ENCODE measurements around the gene MOGAT3.

MOGAT3 gene, protein sequence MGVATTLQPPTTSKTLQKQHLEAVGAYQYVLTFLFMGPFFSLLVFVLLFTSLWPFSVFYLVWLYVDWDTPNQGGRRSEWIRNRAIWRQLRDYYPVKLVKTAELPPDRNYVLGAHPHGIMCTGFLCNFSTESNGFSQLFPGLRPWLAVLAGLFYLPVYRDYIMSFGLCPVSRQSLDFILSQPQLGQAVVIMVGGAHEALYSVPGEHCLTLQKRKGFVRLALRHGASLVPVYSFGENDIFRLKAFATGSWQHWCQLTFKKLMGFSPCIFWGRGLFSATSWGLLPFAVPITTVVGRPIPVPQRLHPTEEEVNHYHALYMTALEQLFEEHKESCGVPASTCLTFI

DNA sequence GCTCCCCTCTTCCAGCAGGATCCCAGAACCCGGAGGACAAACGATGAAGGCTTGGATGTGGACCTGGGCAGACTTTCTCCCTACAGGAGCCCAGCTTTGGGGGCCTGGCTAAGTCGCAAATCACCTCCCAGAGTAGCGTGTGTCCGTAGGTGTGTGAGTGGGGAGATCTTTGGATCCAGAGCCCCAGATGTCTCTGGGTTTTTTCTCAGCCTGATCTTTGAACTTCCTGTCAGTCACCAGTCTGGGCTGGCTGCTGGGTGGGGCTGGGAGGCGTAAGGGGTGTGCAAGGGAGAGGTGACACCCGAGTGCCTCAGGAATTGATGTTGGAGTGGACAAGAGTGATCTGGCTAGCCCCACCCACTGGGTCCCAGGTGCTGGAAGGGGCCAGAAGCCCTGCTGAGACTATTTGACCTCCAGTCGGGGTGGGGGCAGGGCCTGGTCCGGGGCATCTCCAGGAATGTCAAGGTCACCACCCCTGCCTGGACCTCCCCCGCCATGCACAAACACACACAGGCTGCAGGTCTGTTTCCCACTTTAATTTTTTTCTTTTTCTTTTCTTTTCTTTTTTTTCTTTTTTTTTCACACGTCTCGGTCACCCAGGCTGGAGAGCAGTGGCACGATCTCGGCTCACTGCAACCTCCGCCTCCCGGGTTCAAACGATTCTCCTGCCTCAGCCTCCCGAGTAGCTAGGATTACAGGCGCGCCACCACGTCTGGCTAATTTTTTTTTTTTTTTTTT is at the start of gene MOGAT3:
Gene MOGAT3 (minus strand): TSS at position 175 of the 738 bp plus-strand sequence. CDS start 182 bp downstream, outside the sequence.
- Mint-ChIP-seq H3K4me1 (ENCODE audit: low read depth) (peaks cover 34% of the 10 kb centered on the region), H3K27ac (no peak within 1 kb of the TSS), H3K27me3 (peaks cover 65% of the 10 kb centered on the region), H3K9me3 (no peaks in the 10 kb centered on the region), H3K4me3 (no peak within 1 kb of the TSS), H3K36me3 (ENCODE audit: low read depth) (peaks cover 5% of the 10 kb centered on the region)
- intact Hi-C loops (cut with micrococcal nuclease), result no loop called here

DNA sequence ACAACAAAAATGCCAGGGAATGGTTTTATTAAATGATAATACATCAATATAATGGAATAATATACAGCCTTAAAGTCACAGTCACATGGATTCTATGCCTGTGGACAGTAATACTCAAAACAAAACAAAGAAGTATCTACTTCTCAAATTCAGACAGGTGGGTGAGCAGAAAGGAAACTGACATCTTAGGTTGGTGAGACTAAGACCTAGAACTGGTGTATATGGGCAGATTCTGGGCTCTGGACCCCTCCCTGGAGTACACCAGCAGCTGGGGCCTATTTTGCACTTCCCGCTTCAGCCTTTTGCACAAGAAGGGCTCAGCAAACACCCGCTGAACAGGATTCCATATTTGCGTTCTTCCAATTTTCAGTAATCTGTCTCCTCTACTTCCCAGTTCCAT is 49.5 kb upstream of the MOGAT3 start:
- Mint-ChIP-seq H3K9me3 (no peaks in the 10 kb centered on the region), H3K4me3 (peak overlapping the region; percentile 92), H3K27ac (no peak overlapping the region), H3K4me1 (ENCODE audit: low read depth) (peaks cover 44% of the 10 kb centered on the region), H3K36me3 (ENCODE audit: low read depth) (peaks cover 51% of the 10 kb centered on the region), H3K27me3 (peaks cover 4% of the 10 kb centered on the region)
- intact Hi-C loops (cut with micrococcal nuclease), result no loop called here

DNA sequence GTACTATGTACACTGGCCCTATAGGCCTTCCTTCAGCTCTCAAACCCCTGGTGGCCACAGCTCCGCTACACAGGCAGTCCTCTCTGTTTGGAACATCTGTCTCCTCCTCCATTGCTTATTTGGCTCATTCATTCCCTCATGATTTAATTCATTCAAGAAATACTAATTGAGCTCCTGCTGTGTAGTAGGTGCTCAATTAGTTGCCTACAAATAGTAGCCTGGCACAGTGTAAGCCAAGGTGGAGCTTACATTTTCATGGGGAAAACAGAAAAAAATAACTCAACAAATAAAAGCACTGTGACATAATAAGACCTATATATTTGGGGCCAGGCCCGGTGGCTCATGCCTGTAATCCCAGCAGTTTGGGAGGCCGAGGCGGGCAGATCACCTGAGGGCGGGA is 47.4 kb upstream of the MOGAT3 start:
- intact Hi-C loops (cut with micrococcal nuclease), result loop anchor here (5.0 kb wide), 1 partner anchor 34 kb away; no protein-coding TSS in a partner anchor

DNA sequence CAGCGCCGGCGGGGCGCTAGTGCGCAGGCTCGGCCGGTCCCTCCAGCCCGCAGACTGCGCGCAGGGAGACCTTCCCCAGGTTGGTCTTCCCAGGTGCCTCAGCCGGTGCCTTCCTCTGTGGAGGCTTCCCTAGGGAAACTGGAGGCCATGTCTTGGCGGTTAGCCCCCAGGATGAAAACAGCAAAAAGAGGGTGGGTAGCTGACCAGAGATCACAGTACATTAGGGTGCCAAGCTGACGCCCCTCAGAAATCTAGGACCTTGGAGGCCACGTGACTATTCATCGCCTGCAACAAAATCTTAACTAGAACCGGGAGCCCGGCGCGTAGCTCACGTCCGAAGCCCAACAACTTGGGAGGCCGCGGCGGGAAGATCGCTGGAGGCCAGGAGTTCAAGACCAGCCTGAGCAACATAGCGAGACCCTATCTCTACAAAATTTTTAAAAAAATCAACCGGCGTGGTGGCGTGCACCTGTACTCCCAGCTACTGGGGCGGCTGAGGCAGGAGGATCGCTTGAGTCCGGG is 44.4 kb upstream of the MOGAT3 start:
- H3K9me3 Mint-ChIP-seq, result no peaks in the 10 kb centered on the region
- H3K4me1 Mint-ChIP-seq (ENCODE audit: low read depth), result peaks cover 54% of the 10 kb centered on the region
- H3K27me3 Mint-ChIP-seq, result peaks cover 2% of the 10 kb centered on the region
- H3K36me3 Mint-ChIP-seq (ENCODE audit: low read depth), result peaks cover 64% of the 10 kb centered on the region
- H3K4me3 Mint-ChIP-seq, result peak overlapping the region; percentile 97
- H3K27ac Mint-ChIP-seq, result peak overlapping the region; percentile 94
- intact Hi-C loops (cut with micrococcal nuclease), result loop anchor here (5.0 kb wide), 1 partner anchor 37 kb away; no protein-coding TSS in a partner anchor

More for the DNA sequence above, 47.4 kb upstream of the MOGAT3 start:
- H3K27ac Mint-ChIP-seq, result no peak overlapping the region
- no peak overlapping the region for H3K4me3 Mint-ChIP-seq
- H3K4me1 Mint-ChIP-seq (ENCODE audit: low read depth), result peaks cover 52% of the 10 kb centered on the region
- peaks cover 62% of the 10 kb centered on the region for H3K36me3 Mint-ChIP-seq (ENCODE audit: low read depth)
- no peaks in the 10 kb centered on the region for H3K27me3 Mint-ChIP-seq
- no peaks in the 10 kb centered on the region for H3K9me3 Mint-ChIP-seq

DNA sequence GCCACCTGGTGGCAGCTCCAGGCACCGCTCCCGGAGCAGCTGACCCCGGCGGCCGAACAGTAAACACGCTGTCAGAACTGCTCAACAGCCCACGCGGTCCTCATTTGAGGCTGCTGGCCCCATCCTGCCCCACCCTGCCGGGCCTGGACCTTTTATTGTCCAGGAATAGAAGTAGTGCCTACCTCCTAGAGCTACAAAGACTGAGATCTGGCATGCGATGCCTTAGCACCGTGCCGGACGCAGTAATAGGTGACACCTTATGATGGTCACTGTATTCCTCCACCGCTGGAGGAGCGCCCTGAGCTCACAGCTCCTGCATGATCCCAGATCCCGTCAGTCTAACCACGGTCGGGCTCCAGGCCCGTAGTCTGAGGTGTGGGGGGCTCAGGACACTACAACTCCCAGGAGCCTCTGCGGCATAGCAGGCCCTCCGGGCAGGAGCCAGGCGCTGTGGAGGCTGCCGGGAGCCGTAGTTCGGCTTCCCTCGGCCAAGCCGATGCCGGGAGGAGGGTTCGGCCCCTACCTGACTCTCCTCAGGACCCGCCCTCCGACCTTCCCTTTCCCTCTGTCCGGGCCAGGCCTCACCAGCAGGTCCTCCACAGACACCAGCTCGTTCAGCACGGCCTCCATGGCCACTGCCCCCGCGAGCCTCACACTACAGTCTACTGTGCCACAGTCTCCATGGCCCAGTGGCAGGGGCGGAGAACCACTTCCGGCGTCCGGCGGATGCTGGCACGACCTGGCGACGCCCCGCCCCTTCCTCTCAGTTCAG is 43.7 kb upstream of the MOGAT3 start, which contains the start of gene FIS1:
Gene FIS1 (minus strand): TSS at position 707 of the 772 bp plus-strand sequence. CDS start 77 bp downstream, at position 630.
- H3K27me3 Mint-ChIP-seq, result peaks cover 8% of the 10 kb centered on the region
- H3K27ac Mint-ChIP-seq, result peak within 1 kb of the TSS; percentile 94
- intact Hi-C loops (cut with micrococcal nuclease), result loop anchor here (1.0 to 5.0 kb wide), 4 partner anchors 8 to 97 kb away; partner anchors contain the start of gene PLOD3
- peaks cover 65% of the 10 kb centered on the region for H3K36me3 Mint-ChIP-seq (ENCODE audit: low read depth)
- H3K9me3 Mint-ChIP-seq, result no peaks in the 10 kb centered on the region
- H3K4me3 Mint-ChIP-seq, result peak within 1 kb of the TSS; percentile 97
- peaks cover 54% of the 10 kb centered on the region for H3K4me1 Mint-ChIP-seq (ENCODE audit: low read depth)

DNA sequence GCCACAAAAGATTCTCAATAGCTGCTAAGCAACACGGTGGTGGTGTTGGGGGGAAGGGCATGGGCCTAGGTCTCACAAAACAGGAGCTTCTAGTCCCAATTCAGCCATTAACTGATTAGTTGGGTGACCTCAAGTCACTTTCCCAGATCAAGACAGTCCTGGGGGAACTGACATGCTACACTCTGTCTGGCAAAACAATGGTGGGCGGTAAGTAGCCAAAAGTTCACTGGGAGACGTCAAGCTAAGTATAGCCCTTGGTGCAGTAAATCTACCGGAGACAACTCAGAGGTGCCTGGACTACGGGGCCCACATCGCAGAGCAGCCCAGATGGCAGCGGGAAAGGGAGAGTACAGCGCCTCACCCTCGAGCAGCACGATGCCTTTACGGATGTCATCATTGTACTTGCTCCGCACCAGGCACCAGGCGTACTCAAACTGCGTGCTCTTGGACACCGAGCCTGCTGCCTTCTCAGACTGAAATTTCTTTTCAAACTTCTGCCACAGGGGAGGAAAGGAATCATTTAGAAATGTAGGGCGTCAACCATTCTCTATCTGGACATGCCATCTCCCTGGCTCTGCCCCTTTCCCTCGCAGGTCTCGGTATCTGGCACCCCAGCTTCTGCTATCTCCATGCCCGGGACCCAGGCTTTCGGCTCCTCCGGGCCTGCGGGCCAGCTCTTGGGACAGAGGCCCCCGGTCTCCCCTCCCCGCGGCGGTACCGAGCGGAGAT is 43.0 kb upstream of the MOGAT3 start:
- Mint-ChIP-seq H3K36me3 (ENCODE audit: low read depth) (peaks cover 67% of the 10 kb centered on the region), H3K27ac (peak overlapping the region; percentile 94), H3K4me1 (ENCODE audit: low read depth) (peaks cover 61% of the 10 kb centered on the region), H3K9me3 (no peaks in the 10 kb centered on the region), H3K27me3 (peaks cover 15% of the 10 kb centered on the region), H3K4me3 (peak overlapping the region; percentile 97)
- intact Hi-C loops (cut with micrococcal nuclease), result loop anchor here (1.0 to 5.0 kb wide), 3 partner anchors 8 to 97 kb away; partner anchors contain the start of gene PLOD3

DNA sequence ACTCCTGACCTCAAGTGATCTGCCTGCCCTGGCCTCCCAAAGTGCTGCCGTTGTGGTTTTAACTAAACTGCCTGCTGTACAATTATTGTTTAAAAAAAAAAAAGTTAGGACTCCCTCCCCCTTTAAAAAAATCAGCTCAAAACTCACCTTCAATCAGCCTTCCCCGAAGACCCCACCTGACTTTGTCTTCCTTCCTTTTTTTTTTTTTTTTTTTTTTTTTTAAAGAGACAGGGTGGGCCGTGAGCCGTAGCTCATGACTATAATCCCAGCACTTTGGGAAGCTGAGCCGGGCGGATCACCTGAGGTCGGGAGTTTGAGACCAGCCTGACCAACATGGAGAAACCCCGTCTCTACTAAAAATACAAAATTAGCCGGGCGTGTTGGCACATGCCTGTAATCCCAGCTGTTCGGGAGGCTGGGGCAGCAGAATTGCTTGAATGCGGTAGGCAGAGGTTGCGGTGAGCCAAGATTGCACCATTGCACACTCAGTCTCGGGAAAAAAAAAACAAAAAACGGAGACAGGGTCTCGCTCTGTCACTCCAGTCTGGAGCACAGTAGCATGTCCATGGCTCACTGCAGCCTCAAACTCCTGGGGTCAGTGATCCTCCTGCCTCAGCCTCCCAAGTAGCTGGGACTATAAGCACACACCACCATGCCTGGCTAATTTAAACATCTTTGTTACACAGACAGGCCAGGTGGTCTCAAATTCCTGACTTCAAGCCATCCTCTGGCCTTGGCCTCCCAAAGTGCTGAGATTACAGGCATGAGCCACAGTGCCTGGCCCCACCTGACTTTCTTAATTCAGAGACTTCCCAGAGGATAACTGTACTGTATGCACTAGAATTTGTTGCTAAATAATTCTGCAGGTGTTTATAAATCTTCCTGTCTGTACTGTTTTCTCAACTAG is 40.9 kb upstream of the MOGAT3 start:
- H3K4me3 Mint-ChIP-seq, result peak overlapping the region; percentile 39
- peaks cover 70% of the 10 kb centered on the region for H3K36me3 Mint-ChIP-seq (ENCODE audit: low read depth)
- peaks cover 33% of the 10 kb centered on the region for H3K27me3 Mint-ChIP-seq
- H3K4me1 Mint-ChIP-seq (ENCODE audit: low read depth), result peaks cover 70% of the 10 kb centered on the region
- intact Hi-C loops (cut with micrococcal nuclease), result loop anchor here (5.0 kb wide), 1 partner anchor 94 kb away; no protein-coding TSS in a partner anchor
- no peaks in the 10 kb centered on the region for H3K9me3 Mint-ChIP-seq
- H3K27ac Mint-ChIP-seq, result peak overlapping the region; percentile 63

DNA sequence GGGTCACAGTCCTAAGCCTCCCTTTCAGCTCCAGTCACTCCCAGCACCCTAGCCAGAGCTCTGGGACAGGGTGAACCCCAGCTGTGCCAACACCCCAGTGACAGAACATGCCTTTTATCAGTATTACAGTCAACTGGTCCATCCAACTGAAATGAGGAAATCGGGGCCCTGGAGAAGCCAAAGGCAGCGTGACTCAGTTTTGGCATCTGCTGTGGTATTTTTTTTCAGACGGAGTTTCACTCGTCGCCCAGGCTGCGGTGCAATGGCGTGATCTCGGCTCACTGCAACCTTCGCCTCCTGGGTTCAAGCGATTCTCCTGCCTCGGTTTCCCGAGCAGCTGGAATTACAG is 40.2 kb upstream of the MOGAT3 start:
- Mint-ChIP-seq H3K9me3 (no peaks in the 10 kb centered on the region), H3K27ac (peak overlapping the region; percentile 63), H3K4me3 (peak overlapping the region; percentile 39), H3K27me3 (peaks cover 39% of the 10 kb centered on the region), H3K4me1 (ENCODE audit: low read depth) (peaks cover 70% of the 10 kb centered on the region), H3K36me3 (ENCODE audit: low read depth) (peaks cover 76% of the 10 kb centered on the region)
- intact Hi-C loops (cut with micrococcal nuclease), result loop anchor here (5.0 kb wide), 1 partner anchor 94 kb away; no protein-coding TSS in a partner anchor

DNA sequence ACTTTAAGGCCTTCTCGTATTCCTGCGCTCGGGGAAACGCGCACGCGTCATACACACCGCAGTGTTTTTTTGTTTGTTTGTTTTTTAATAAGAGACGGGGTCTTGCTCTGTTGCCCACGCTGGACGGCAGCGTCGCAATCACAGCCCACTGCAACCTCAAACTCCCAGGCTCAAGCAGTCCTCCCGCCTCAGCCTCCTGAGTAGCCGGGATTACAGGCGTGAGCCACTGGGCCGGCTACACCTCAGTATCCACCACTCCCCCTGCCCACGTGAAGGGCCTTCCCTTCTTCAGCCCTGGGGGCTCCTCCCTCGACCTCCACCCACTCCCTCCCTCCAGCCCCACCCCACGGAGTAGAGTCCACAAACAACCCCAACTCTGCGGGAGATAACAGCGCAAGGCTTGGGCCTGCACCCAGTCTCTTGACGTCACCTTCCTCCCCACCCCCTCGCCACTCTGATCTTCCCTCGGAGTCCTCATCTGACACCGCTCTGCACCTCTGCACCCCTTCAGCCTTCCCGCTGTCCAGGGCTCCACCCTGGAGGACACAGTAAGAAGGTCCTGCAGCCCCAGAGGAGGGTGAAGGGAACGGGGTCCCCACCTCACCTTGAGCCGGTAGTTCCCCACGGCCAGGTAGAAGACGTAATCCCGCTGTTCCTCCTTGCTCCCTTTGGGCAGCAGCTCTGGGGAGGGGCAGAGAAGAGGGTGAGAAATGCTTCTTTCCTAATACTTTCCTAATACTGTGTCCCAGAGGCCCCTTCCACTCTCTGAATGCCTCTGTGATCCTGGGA is 39.6 kb upstream of the MOGAT3 start:
- peaks cover 39% of the 10 kb centered on the region for H3K27me3 Mint-ChIP-seq
- H3K27ac Mint-ChIP-seq, result peak overlapping the region; percentile 63
- intact Hi-C loops (cut with micrococcal nuclease), result loop anchor here (5.0 kb wide), 1 partner anchor 93 kb away; no protein-coding TSS in a partner anchor
- H3K4me3 Mint-ChIP-seq, result peak overlapping the region; percentile 24
- peaks cover 72% of the 10 kb centered on the region for H3K36me3 Mint-ChIP-seq (ENCODE audit: low read depth)
- no peaks in the 10 kb centered on the region for H3K9me3 Mint-ChIP-seq
- peaks cover 65% of the 10 kb centered on the region for H3K4me1 Mint-ChIP-seq (ENCODE audit: low read depth)

DNA sequence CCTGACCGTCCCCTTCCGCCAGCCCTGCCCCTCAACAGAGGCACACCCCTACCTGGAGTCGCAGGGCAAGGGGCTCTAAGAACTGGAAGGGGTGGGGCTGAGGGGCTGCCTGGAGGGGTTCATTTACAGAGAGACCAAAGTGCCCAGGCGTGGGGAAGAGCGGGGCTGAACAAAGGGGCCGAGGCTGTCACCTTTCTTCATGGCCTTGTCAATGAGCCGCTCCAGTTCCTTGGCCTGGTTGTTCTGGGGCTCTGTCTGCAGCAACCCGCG is 39.0 kb upstream of the MOGAT3 start:
- intact Hi-C loops (cut with micrococcal nuclease), result loop anchor here (5.0 kb wide), 1 partner anchor 93 kb away; no protein-coding TSS in a partner anchor

DNA sequence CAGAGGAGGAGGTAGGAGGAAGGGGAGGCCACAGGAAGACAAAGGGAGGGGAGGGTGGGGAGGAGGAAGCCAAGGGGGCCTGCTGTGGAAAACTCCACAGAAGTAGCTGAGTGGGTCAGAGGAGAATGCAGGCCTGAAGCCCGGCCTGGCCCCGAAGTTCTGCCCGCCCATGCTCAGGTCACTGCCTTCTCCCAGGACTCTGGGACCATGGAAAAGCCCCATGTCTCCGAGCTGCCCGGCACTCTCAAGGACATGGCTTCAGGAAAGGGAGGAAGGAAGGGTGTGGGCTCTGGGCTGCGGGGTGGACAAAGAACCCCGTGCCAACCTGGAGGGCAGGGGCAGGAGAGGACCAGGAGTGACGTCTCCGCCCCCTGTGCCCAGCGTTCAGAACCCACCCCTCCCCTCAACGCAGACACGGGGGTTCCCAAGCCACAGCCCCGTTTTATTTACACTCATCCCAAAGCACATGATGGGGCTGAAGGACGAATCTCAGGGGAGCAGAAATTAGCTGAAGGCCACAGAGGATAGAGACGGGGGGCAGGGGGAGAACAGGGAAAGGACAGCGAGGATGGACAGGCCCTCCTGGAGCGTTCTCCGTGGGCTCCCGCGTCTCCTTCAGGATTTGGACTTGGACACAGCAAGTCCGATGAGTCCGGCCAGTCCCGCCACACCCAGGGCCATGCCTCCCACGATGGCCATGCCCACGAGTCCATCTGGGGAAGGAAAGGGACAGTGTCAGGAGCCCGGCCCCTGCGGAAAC is 38.5 kb upstream of the MOGAT3 start:
- Mint-ChIP-seq H3K9me3 (no peaks in the 10 kb centered on the region), H3K27ac (no peak overlapping the region), H3K27me3 (peaks cover 39% of the 10 kb centered on the region), H3K4me1 (ENCODE audit: low read depth) (peaks cover 57% of the 10 kb centered on the region), H3K36me3 (ENCODE audit: low read depth) (peaks cover 70% of the 10 kb centered on the region), H3K4me3 (no peak overlapping the region)
- intact Hi-C loops (cut with micrococcal nuclease), result no loop called here

More for the DNA sequence above, 39.0 kb upstream of the MOGAT3 start:
- Mint-ChIP-seq H3K4me1 (ENCODE audit: low read depth) (peaks cover 59% of the 10 kb centered on the region), H3K27ac (no peak overlapping the region), H3K36me3 (ENCODE audit: low read depth) (peaks cover 70% of the 10 kb centered on the region), H3K9me3 (no peaks in the 10 kb centered on the region), H3K4me3 (no peak overlapping the region), H3K27me3 (peaks cover 39% of the 10 kb centered on the region)
